K562 (cell line): ENCODE data around the gene OR8B2. TPM values are rescaled to one million over a fixed set of nuclear protein-coding genes. Genes with fewer than 3 reads are reported as not detected.
A peak's percentile ranks its signal among the peaks of the same experiment; 100 is the strongest.

Source experiments
- HDAC2 ChIP-seq: fragments of 450-650 bp; IDR thresholded peaks from 2 replicates; pipeline ENCODE4 v1.6.1; 2016; ENCODE audit warnings: mild to moderate bottlenecking
- NR2C2 ChIP-seq, 2 experiments: fragments of 200-800 bp in 1 of 2; sonication (Bioruptor generic) in 1 of 2; sonication (generic) in 1 of 2; formaldehyde crosslinking in 1 of 2; IDR thresholded peaks; 2 replicates each; pipeline versions ENCODE4 v1.6.1 to v1.8.0; 2016 to 2022; ENCODE audit warnings: mild to moderate bottlenecking in 1 of 2, missing compliant biosample characterization in 1 of 2, missing genetic modification characterization in 1 of 2, missing genetic modification reagents in 1 of 2
- NR4A1 ChIP-seq, 2 experiments: fragments of 250-450 bp in 1 of 2; fragments of 450-650 bp in 1 of 2; sonication (Bioruptor Pico) in 1 of 2; IDR thresholded peaks; 2 replicates each; pipeline versions ENCODE4 v1.4.0 to v1.6.1; 2016 to 2020; ENCODE audit warnings: mild to moderate bottlenecking in 2 of 2, missing compliant biosample characterization in 1 of 2, missing genetic modification characterization in 1 of 2, moderate library complexity in 1 of 2
- ZSCAN32 ChIP-seq: fragments of 450-650 bp; formaldehyde crosslinking; IDR thresholded peaks from 2 replicates; pipeline ENCODE4 v1.4.0; 2020; ENCODE audit warnings: mild to moderate bottlenecking, moderate library complexity
- polyA plus RNA-seq, 8 experiments: library from polyadenylated mRNA; depleted of rRNA in 4 of 8; stranded (reverse) in 5 of 8; unstranded in 3 of 8; fragments of >200 nt; fragmentation: Nextera tagmentation in 2 of 8; fragmentation: Illumina TruSeq in 1 of 8; extraction: Ambion mirVana in 2 of 8; extraction: Trizol in 1 of 8; gene quantifications; 2 replicates each; pipeline versions ENCODE4 v1.2.1 to v1.2.3, GENCODE V29; 2011 to 2014; ENCODE audit warnings: inconsistent platforms in 1 of 8, missing spikeins in 1 of 8
- total RNA-seq, 7 experiments: library from RNA; depleted of rRNA in 6 of 7; stranded (reverse); fragments of >200 nt in 6 of 7; fragmentation: Illumina TruSeq in 2 of 7; extraction: Trizol in 2 of 7; gene quantifications; 2 replicates each; pipeline versions ENCODE4 v1.2.1 to v1.2.3, GENCODE V29; 2011 to 2021; ENCODE audit warnings: low replicate concordance in 1 of 7
- TF ChIP-seq, protein P1 (sequence below): fragments of 450-650 bp; IDR thresholded peaks from 2 replicates; pipeline ENCODE4 v1.6.1; 2017; ENCODE audit warnings: antibody characterized with exemption, mild to moderate bottlenecking
- TF ChIP-seq, protein P2 (sequence below): fragments of 450-650 bp; IDR thresholded peaks from 2 replicates; pipeline ENCODE4 v1.6.1; 2018; ENCODE audit not compliant: partially characterized antibody
- TF ChIP-seq, protein P3 (sequence below), 2 experiments: fragments of 450-650 bp; formaldehyde crosslinking in 1 of 2; IDR thresholded peaks; 2 replicates each; pipeline versions ENCODE4 v1.4.0 to v1.6.1; 2014 to 2020; ENCODE audit warnings: mild to moderate bottlenecking in 2 of 2, borderline replicate concordance in 1 of 2, low read depth in 1 of 2
- TF ChIP-seq, protein P4 (sequence below): sonication (generic); formaldehyde crosslinking; IDR thresholded peaks from 2 replicates; pipeline ENCODE4 v1.8.0; 2022; ENCODE audit warnings: mild to moderate bottlenecking, missing genetic modification reagents

Gene OR8B2
- total and polyA plus RNA-seq, 9 of the 15 experiments (the other 6 are each of a cell fraction or from before 2014, with no cell fraction given) = 0.56 TPM; not detected in 8

DNA sequence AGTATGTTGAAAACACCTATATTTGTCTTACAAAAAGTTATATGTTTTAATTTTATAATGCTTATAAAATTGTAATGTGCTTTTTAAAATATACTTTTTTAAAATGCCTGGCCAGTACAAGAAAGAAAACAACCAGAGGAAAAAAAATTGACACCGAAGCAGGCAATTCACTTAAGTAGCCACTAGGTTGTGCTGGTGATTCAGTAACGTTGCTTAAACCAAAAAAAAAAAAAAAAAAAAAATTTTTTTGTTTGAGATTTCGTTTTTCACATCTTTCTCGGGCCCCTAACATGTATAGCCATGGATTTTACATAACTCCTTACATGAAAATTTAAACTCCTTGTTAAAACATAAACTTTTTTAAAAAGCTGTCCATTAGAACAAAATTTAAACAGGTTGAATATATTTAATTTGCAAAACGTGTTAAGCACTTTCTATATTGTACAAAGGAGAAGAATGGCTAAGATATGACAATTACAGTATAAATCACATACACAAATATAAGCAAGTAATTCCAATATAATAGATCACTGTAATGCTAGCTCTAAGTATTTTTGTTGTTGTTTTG, 31.1 kb upstream of the OR8B2 start (continued):
- TF ChIP-seq, protein P1, sequence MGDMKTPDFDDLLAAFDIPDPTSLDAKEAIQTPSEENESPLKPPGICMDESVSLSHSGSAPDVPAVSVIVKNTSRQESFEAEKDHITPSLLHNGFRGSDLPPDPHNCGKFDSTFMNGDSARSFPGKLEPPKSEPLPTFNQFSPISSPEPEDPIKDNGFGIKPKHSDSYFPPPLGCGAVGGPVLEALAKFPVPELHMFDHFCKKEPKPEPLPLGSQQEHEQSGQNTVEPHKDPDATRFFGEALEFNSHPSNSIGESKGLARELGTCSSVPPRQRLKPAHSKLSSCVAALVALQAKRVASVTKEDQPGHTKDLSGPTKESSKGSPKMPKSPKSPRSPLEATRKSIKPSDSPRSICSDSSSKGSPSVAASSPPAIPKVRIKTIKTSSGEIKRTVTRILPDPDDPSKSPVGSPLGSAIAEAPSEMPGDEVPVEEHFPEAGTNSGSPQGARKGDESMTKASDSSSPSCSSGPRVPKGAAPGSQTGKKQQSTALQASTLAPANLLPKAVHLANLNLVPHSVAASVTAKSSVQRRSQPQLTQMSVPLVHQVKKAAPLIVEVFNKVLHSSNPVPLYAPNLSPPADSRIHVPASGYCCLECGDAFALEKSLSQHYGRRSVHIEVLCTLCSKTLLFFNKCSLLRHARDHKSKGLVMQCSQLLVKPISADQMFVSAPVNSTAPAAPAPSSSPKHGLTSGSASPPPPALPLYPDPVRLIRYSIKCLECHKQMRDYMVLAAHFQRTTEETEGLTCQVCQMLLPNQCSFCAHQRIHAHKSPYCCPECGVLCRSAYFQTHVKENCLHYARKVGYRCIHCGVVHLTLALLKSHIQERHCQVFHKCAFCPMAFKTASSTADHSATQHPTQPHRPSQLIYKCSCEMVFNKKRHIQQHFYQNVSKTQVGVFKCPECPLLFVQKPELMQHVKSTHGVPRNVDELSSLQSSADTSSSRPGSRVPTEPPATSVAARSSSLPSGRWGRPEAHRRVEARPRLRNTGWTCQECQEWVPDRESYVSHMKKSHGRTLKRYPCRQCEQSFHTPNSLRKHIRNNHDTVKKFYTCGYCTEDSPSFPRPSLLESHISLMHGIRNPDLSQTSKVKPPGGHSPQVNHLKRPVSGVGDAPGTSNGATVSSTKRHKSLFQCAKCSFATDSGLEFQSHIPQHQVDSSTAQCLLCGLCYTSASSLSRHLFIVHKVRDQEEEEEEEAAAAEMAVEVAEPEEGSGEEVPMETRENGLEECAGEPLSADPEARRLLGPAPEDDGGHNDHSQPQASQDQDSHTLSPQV = no peak
- TF ChIP-seq ZSCAN32 = no peak
- TF ChIP-seq NR4A1 (CRISPR knock-in tag; IDR thresholded peaks at IDR 0.05) = no peak
- TF ChIP-seq NR4A1 (tag; IDR thresholded peaks at IDR 0.05) = no peak
- TF ChIP-seq HDAC2 = no peak
- TF ChIP-seq, protein P2, sequence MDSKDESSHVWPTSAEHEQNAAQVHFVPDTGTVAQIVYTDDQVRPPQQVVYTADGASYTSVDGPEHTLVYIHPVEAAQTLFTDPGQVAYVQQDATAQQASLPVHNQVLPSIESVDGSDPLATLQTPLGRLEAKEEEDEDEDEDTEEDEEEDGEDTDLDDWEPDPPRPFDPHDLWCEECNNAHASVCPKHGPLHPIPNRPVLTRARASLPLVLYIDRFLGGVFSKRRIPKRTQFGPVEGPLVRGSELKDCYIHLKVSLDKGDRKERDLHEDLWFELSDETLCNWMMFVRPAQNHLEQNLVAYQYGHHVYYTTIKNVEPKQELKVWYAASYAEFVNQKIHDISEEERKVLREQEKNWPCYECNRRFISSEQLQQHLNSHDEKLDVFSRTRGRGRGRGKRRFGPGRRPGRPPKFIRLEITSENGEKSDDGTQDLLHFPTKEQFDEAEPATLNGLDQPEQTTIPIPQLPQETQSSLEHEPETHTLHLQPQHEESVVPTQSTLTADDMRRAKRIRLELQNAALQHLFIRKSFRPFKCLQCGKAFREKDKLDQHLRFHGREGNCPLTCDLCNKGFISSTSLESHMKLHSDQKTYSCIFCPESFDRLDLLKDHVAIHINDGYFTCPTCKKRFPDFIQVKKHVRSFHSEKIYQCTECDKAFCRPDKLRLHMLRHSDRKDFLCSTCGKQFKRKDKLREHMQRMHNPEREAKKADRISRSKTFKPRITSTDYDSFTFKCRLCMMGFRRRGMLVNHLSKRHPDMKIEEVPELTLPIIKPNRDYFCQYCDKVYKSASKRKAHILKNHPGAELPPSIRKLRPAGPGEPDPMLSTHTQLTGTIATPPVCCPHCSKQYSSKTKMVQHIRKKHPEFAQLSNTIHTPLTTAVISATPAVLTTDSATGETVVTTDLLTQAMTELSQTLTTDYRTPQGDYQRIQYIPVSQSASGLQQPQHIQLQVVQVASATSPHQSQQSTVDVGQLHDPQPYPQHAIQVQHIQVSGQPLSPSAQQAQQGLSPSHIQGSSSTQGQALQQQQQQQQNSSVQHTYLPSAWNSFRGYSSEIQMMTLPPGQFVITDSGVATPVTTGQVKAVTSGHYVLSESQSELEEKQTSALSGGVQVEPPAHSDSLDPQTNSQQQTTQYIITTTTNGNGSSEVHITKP = no peak
- TF ChIP-seq, protein P3, sequence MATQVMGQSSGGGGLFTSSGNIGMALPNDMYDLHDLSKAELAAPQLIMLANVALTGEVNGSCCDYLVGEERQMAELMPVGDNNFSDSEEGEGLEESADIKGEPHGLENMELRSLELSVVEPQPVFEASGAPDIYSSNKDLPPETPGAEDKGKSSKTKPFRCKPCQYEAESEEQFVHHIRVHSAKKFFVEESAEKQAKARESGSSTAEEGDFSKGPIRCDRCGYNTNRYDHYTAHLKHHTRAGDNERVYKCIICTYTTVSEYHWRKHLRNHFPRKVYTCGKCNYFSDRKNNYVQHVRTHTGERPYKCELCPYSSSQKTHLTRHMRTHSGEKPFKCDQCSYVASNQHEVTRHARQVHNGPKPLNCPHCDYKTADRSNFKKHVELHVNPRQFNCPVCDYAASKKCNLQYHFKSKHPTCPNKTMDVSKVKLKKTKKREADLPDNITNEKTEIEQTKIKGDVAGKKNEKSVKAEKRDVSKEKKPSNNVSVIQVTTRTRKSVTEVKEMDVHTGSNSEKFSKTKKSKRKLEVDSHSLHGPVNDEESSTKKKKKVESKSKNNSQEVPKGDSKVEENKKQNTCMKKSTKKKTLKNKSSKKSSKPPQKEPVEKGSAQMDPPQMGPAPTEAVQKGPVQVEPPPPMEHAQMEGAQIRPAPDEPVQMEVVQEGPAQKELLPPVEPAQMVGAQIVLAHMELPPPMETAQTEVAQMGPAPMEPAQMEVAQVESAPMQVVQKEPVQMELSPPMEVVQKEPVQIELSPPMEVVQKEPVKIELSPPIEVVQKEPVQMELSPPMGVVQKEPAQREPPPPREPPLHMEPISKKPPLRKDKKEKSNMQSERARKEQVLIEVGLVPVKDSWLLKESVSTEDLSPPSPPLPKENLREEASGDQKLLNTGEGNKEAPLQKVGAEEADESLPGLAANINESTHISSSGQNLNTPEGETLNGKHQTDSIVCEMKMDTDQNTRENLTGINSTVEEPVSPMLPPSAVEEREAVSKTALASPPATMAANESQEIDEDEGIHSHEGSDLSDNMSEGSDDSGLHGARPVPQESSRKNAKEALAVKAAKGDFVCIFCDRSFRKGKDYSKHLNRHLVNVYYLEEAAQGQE (IDR thresholded peaks at IDR 0.05; ENCODE audit: borderline replicate concordance) = peak; percentile 37; the same call in 1 of the 2 replicates
- TF ChIP-seq, protein P3 (CRISPR knock-in tag; IDR thresholded peaks at IDR 0.05; ENCODE audit: low read depth) = no peak
- TF ChIP-seq, protein P4, sequence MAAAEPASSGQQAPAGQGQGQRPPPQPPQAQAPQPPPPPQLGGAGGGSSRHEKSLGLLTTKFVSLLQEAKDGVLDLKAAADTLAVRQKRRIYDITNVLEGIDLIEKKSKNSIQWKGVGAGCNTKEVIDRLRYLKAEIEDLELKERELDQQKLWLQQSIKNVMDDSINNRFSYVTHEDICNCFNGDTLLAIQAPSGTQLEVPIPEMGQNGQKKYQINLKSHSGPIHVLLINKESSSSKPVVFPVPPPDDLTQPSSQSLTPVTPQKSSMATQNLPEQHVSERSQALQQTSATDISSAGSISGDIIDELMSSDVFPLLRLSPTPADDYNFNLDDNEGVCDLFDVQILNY (CRISPR knock-in tag) = no peak
- no peak for TF ChIP-seq NR2C2 (CRISPR knock-in tag; IDR thresholded peaks at IDR 0.05)
- TF ChIP-seq NR2C2 (tag; IDR thresholded peaks at IDR 0.05) = 0 out of 2 replicates have a peak, but pooled peaks have one; percentile 18
